Kidney (tissue), 14 donors: Measurements from ENCODE around the gene VGF. TPM values are rescaled to one million over a fixed set of nuclear protein-coding genes. Genes with fewer than 3 reads are reported as not detected.

Experiments used
- DNase-seq, 5 donors: peaks; one replicate each; pipeline ENCODE4 v3.0.0-alpha.2; 2013 to 2020
- FAIRE-seq: peaks from 2 replicates; lab custom pipeline; 2012; peaks lifted over from hg19 to GRCh38; lab: Jason Lieb, UNC
- H3K27ac ChIP-seq, 2 donors: one replicate each; pipeline ENCODE4 v1.7.0; 2013; ENCODE audit warnings: low read depth in 2 of 2, low read length in 2 of 2, inconsistent platforms in 1 of 2
- H3K27me3 ChIP-seq: one replicate; pipeline ENCODE4 v1.7.1; 2013; ENCODE audit warnings: low read length, inconsistent platforms; ENCODE audit not compliant: control insufficient read depth, insufficient read depth
- H3K36me3 ChIP-seq, 3 donors: one replicate each; pipeline versions ENCODE4 v1.7.0 to v1.7.1; 2013; ENCODE audit warnings: low read length in 3 of 3, control low read depth in 1 of 3, inconsistent platforms in 1 of 3; ENCODE audit not compliant: insufficient read depth in 3 of 3, control insufficient read depth in 2 of 3
- H3K4me1 ChIP-seq, 3 donors: one replicate each; pipeline versions ENCODE4 v1.7.0 to v1.7.1; 2013; ENCODE audit warnings: low read length in 3 of 3, inconsistent platforms in 1 of 3, low read depth in 1 of 3; ENCODE audit not compliant: control insufficient read depth in 2 of 3, insufficient read depth in 2 of 3
- H3K4me3 ChIP-seq, 3 donors: one replicate each; pipeline versions ENCODE4 v1.7.0 to v1.8.1; 2013; ENCODE audit warnings: low read length in 3 of 3, control low read depth in 1 of 3, inconsistent platforms in 1 of 3
- H3K9ac ChIP-seq, 3 donors: one replicate each; pipeline versions ENCODE4 v1.7.0 to v1.7.1; 2013; ENCODE audit warnings: low read length in 3 of 3, control low read depth in 1 of 3, inconsistent platforms in 1 of 3
- H3K9me3 ChIP-seq, 3 donors: one replicate each; pipeline versions ENCODE4 v1.7.0 to v1.7.1; 2013; ENCODE audit warnings: low read length in 3 of 3, control low read depth in 1 of 3, inconsistent platforms in 1 of 3; ENCODE audit not compliant: control insufficient read depth in 2 of 3, insufficient read depth in 1 of 3
- intact Hi-C: fragments of 100-400 bp; cut with DNase I; formaldehyde crosslinking; loops from one replicate; pipeline ENCODE4 v1.11.1; 2022
- polyA plus RNA-seq: library from polyadenylated mRNA; stranded (reverse); fragments of 350-450 nt; fragmentation: Illumina TruSeq; extraction: RNeasy Lipid Tissue Mini Kit (QIAGEN cat#74804); gene quantifications from one replicate; pipeline ENCODE4 v1.2.3, GENCODE V29; 2014; ENCODE audit warnings: low read depth, low replicate concordance; ENCODE audit not compliant: insufficient read depth
- total RNA-seq: library from RNA; stranded (reverse); fragmentation: NEBNext Ultra II Directional; extraction: Animal tissue kit (Norgen Biotek cat#: 25700); gene quantifications from one replicate; pipeline ENCODE4 v1.2.1, GENCODE V29; 2021
- TF ChIP-seq, protein P1 (sequence below): IDR thresholded peaks from 3 replicates; pipeline ENCODE4 v1.5.1; 2012; ENCODE audit warnings: mild to moderate bottlenecking, moderate library complexity, borderline replicate concordance; ENCODE audit not compliant: insufficient read depth; ENCODE audit errors: extremely low read depth
- donor health status: control.
- donor health status: control.
- donor health status: control.
- donor health status: control.
- donor health status: control.
- donor health status: DM: yes; HTN: yes; CAD: no.
- donor health status: Normal renal cell carcinoma (clear cell type).

The VGF gene
- total and polyA plus RNA-seq, 2 donors from 2014 or later: 0.38 to 2.2 TPM

DNA sequence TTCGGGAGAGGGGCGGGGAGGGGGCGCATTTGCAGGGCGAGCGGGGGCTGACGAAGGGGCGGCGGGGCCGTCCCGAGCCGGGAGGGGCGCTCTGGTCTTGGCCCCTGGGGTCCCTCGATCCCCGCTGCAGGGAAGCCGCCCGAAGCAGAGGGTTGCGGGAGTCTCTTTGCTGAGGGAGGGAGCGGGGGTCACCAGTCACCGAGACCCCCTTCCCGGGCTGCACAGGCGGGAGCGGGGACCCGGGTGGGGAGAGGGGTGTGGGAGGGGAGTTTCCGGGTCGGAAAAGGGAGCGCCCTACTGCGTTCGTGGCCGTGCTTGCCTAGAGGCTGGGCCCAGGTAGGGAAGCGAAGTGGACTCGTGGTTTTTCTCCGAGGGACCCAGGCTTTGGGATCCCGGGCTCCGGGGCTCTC is 10.7 kb downstream of the VGF start:
- DNase-seq (no peak), FAIRE-seq (no peak)
- no peak overlapping the region for H3K27ac ChIP-seq

GRCh38 chr7:101153969-101154692 is 11.2 kb downstream of the VGF start, which contains the start of gene AP1S1:
TSS of gene AP1S1 (plus strand) at chr7:101154476. CDS start at chr7:101154515, 39 bp downstream.
- peaks cover 0 to 10% (median 5%) of the 10 kb centered on the region in 3 donors for H3K4me1 ChIP-seq
- FAIRE-seq (no peak), DNase-seq (peak; percentile 97 to 99 (median 98))
- H3K27me3 ChIP-seq: no peaks in the 10 kb centered on the region
- intact Hi-C loops: no loop called here
- H3K4me3 ChIP-seq: peak within 1 kb of the TSS; percentile 24 to 67 (median 33)
- peaks cover 0 to 3% (median 0%) of the 10 kb centered on the region in 3 donors for H3K36me3 ChIP-seq
- no peaks in the 10 kb centered on the region for H3K9me3 ChIP-seq
- TF ChIP-seq, protein P1, sequence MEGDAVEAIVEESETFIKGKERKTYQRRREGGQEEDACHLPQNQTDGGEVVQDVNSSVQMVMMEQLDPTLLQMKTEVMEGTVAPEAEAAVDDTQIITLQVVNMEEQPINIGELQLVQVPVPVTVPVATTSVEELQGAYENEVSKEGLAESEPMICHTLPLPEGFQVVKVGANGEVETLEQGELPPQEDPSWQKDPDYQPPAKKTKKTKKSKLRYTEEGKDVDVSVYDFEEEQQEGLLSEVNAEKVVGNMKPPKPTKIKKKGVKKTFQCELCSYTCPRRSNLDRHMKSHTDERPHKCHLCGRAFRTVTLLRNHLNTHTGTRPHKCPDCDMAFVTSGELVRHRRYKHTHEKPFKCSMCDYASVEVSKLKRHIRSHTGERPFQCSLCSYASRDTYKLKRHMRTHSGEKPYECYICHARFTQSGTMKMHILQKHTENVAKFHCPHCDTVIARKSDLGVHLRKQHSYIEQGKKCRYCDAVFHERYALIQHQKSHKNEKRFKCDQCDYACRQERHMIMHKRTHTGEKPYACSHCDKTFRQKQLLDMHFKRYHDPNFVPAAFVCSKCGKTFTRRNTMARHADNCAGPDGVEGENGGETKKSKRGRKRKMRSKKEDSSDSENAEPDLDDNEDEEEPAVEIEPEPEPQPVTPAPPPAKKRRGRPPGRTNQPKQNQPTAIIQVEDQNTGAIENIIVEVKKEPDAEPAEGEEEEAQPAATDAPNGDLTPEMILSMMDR: no peak
- H3K27ac ChIP-seq: no peak within 1 kb of the TSS
- peak within 1 kb of the TSS in 2 of 3 donors; percentile 29 to 41 for H3K9ac ChIP-seq

More for the DNA sequence above, 10.7 kb downstream of the VGF start:
- no peaks in the 10 kb centered on the region for H3K9me3 ChIP-seq
- H3K4me1 ChIP-seq: peaks cover 0 to 12% (median 5%) of the 10 kb centered on the region in 3 donors
- peaks cover 0 to 4% (median 3%) of the 10 kb centered on the region in 3 donors for H3K36me3 ChIP-seq
- intact Hi-C loops: no loop called here
- TF ChIP-seq, protein P1: no peak
- H3K4me3 ChIP-seq: peak overlapping the region; percentile 14 to 67 (median 24)
- H3K27me3 ChIP-seq: no peaks in the 10 kb centered on the region
- peak overlapping the region in 2 of 3 donors; percentile 29 to 41 for H3K9ac ChIP-seq

GRCh38 chr7:101151908-101152651 is 13.3 kb downstream of the VGF start:
- TF ChIP-seq, protein P1: no peak
- intact Hi-C loops: no loop called here
- Histone ChIP-seq H3K9ac (no peak overlapping the region), H3K27ac (no peak overlapping the region), H3K4me1 (peaks cover 0 to 6% (median 5%) of the 10 kb centered on the region in 3 donors), H3K27me3 (no peaks in the 10 kb centered on the region), H3K4me3 (no peak overlapping the region), H3K9me3 (no peaks in the 10 kb centered on the region), H3K36me3 (no peaks in the 10 kb centered on the region)
- FAIRE-seq (no peak), DNase-seq (no peak)
